Nephron progenitor cell (in vitro differentiated cells): ENCODE measurements around the gene AK8.

Experiments
- DNase-seq: peaks from one replicate; pipeline ENCODE4 v3.0.0; 2021
- H3K27ac Mint-ChIP-seq: 2 replicates; pipeline ENCODE4 v1.8.0; 2021; ENCODE audit warnings: mild to moderate bottlenecking, moderate library complexity, mixed read lengths
- H3K27me3 Mint-ChIP-seq: 2 replicates; pipeline ENCODE4 v1.8.0; 2021; ENCODE audit warnings: mild to moderate bottlenecking, low read depth, mixed read lengths; ENCODE audit not compliant: poor library complexity
- H3K36me3 Mint-ChIP-seq: 2 replicates; pipeline ENCODE4 v1.8.0; 2021; ENCODE audit warnings: low read depth, mixed read lengths
- H3K4me1 Mint-ChIP-seq: 2 replicates; pipeline ENCODE4 v1.8.0; 2021; ENCODE audit warnings: mixed read lengths
- H3K4me3 Mint-ChIP-seq: 2 replicates; pipeline ENCODE4 v1.8.0; 2021; ENCODE audit warnings: mild to moderate bottlenecking, moderate library complexity, mixed read lengths
- H3K9me3 Mint-ChIP-seq: 2 replicates; pipeline ENCODE4 v1.8.0; 2021; ENCODE audit warnings: mild to moderate bottlenecking, moderate library complexity, mixed read lengths
- CTCF ChIP-seq: fragments of 200-600 bp; sonication (generic); IDR thresholded peaks from 2 replicates; pipeline ENCODE4 v1.5.0; 2021; ENCODE audit warnings: antibody characterized with exemption

The AK8 gene

DNA sequence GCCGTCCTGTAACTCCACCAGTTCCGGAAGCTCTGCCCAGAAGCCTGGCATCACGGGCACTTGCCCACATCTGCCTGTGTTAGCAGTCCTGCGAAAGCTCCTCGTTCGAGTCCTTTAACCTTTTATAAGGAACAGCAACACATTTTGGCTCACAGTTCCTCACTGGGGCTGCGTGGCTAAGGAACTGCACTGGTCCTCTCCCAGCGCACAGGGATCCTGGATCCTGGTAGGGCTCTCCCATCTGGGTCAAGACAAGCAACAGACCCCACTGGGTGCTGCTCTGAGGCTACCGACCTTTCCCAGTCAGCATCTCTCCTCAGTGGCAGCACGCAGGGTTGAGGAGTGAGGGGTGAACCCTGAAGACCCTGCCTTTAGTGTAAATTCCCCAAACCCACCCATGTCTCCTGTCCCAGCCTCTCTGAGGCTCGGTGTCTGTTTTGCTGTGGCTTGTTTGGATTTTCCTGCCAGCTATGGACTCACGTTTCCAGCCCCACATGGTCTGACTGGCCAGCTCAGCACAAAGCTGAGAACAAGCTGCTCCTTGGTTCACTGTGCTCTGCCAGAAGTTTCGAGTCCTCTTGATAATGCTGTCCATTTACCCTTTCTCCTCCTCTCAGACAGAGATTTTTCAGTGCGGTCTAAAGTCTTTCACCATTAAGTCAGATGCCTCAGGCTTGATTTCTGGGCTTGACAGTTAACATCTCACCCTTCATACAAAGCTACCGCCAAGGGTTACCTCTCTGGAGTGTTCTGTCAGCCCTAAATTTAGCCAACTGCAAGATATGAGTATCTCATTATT is 80.0 kb downstream of the AK8 start:
- H3K4me3 Mint-ChIP-seq, result no peak overlapping the region
- TF ChIP-seq CTCF, result no peak
- H3K27me3 Mint-ChIP-seq, result peaks cover 52% of the 10 kb centered on the region
- H3K9me3 Mint-ChIP-seq, result no peaks in the 10 kb centered on the region
- no peak overlapping the region for H3K27ac Mint-ChIP-seq
- H3K36me3 Mint-ChIP-seq, result no peaks in the 10 kb centered on the region
- DNase-seq, result no peak
- peaks cover 34% of the 10 kb centered on the region for H3K4me1 Mint-ChIP-seq

DNA sequence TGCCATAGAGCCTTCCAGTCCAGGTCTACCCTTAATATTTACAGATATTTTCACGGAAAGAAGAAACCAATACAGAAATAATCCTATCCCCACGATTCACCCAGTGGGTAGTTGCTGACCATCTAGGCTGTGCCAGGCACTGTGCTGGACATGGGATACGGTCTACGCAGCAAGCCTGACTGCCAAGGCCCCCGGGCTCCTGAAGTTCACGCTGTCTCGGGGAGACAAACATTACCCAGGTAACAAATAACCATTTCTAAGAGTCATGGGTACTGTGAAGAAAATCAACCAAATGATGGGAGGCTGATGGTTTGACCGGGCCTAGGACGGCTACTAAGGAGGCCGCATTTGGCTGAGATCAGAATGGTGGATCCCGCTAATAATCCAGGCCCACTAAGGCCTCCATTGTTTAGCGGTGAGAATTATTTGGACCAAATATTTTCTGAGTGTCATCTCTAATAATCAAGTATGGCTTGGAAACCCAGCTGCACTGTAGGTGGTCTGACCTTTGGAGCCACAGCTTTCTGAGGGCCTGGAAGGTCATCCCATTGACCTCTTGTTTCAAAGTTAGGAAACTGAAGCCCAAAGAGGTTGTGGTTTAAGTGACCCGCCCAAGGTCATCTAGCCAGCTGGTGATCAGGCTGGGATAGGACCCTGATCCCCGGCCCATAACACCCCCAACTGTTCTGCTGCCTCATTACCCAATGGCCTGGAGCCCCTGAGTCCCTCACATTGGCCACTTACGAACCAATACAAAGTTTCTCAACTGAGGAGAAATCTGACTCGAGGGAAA is 82.4 kb downstream of the AK8 start:
- TF ChIP-seq CTCF, result no peak
- peaks cover 34% of the 10 kb centered on the region for H3K4me1 Mint-ChIP-seq
- no peak for DNase-seq
- H3K27ac Mint-ChIP-seq, result no peak overlapping the region
- H3K4me3 Mint-ChIP-seq, result peak overlapping the region; percentile 18
- H3K9me3 Mint-ChIP-seq, result peaks cover 5% of the 10 kb centered on the region
- H3K27me3 Mint-ChIP-seq, result peaks cover 50% of the 10 kb centered on the region
- H3K36me3 Mint-ChIP-seq, result peaks cover 5% of the 10 kb centered on the region

DNA sequence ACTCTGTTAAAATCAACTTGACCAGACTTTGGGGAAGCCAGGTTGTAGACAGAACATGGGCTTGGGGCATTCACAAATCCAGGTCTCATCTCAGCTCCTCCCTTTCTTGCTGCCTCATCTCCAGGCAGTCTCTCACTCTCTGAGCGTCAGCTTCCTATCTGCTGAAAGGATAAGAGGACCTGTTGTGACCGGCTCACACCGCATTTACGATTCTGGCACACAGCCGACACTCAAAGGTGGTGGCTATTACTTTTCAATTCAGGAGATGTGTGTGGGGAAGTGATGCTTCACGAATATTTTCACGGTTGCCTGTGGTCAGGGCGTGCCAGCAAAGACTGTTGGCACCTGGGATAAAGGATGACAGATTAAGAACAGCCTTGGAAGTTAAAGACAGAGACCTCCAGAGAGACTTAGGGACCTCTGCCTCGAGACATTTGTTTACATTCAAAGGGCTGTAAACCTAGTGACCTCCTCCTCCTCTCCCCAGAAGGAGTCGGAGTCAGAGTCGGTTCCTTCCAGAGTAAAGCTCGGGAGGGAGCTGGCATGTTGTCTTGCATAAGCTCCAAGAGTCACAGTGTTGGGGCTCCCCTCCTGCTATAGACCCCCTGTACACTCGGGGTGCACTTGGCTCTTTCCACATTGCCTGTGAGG is 83.2 kb downstream of the AK8 start:
- Mint-ChIP-seq H3K27ac (no peak overlapping the region), H3K4me1 (peaks cover 34% of the 10 kb centered on the region), H3K4me3 (peak overlapping the region; percentile 18), H3K27me3 (peaks cover 48% of the 10 kb centered on the region), H3K9me3 (peaks cover 12% of the 10 kb centered on the region), H3K36me3 (peaks cover 11% of the 10 kb centered on the region)
- no peak for DNase-seq
- TF ChIP-seq CTCF, result no peak

DNA sequence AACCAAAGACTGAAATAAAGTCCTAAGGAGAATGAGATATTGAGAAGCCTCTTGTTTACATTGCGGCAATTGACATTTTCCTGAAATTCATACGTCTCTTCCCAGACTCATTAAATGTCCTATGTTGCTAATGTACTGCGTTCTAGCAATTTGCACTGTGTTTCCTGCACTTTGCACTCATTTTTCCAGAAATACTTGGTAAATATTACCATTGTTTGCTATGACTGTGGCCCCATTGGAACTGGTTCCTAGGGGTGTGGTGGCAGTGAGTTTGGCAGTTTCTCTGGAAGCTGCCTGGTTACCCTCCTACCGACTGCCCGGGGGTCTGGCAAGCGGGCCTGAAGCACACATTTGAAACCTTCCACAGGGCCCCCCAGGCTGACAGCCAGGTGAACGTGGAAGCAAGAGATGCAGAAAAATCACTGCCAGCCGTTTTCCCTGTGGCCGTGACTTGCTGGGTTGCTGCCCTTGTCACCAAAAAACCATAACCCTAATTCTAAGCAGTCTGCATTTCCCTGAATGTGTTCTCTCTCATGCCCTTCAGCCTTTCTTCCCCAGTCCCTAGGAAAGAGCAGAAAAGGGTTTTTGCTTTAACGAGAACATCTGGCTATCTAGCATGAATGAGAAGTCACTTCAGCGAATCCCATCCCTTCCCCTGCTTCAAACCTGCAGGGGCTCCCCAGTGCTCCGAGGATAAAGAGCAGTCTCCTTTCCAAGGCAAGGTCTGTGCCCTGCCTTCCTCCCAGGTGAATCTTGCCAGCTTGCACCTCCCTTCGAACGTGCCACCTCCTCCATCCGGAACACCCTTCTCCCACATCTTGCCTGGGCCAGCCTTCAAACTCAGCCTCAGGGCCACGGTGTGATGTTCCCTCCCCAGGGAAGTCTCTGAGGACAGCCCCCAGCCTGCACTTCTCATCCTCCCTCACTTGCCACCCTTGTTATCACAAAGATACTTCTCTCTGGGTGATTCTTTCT is 84.2 kb downstream of the AK8 start:
- Mint-ChIP-seq H3K4me3 (no peak overlapping the region), H3K36me3 (peaks cover 14% of the 10 kb centered on the region), H3K27me3 (peaks cover 48% of the 10 kb centered on the region), H3K27ac (peak overlapping the region; percentile 57), H3K4me1 (peaks cover 34% of the 10 kb centered on the region), H3K9me3 (peaks cover 19% of the 10 kb centered on the region)
- DNase-seq, result no peak
- TF ChIP-seq CTCF, result no peak

DNA sequence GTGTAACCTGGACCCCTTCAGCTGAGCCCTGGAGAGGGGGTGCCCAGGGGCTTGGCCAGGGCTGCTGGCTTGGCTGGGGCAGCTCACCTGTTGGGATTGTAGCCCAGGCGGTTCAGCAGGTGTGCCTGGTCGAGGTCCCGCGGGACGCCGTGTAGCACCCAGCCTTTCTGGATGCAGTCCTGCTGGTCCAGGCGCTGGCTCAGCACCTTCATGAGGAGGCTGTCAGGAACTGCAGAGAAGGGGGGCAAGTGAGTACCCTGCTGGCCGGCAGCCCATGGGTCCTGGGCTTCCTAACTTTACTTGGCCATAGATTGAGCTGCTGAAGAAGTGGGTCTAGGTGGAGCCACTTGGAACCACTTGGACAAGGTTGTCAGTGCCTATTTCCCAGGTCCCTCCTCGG is 85.5 kb downstream of the AK8 start:
- Mint-ChIP-seq H3K27ac (no peak overlapping the region), H3K4me3 (no peak overlapping the region), H3K27me3 (peaks cover 41% of the 10 kb centered on the region), H3K4me1 (peaks cover 27% of the 10 kb centered on the region), H3K36me3 (peaks cover 27% of the 10 kb centered on the region), H3K9me3 (peaks cover 32% of the 10 kb centered on the region)
- no peak for DNase-seq
- no peak for TF ChIP-seq CTCF
